Activated CD8-positive, alpha-beta memory T cell treated with anti-CD3 and anti-CD28 coated beads for 24 hours (primary cell): ENCODE results near the gene MVD.

ENCODE experiments used
- DNase-seq: peaks from one replicate; pipeline ENCODE4 v3.0.0-alpha.2; 2020

The MVD gene

GRCh38 chr16:88662843-88663606 is at the start of gene MVD:
MVD (minus strand) TSS chr16:88663091; CDS start chr16:88663080, 11 bp downstream.
- peak; percentile 94 for DNase-seq

GRCh38 chr16:88712362-88712979 is 49.6 kb upstream of the MVD start:
- no peak for DNase-seq

GRCh38 chr16:88711750-88712340 is 49.0 kb upstream of the MVD start:
- DNase-seq: no peak

- no peak for DNase-seq
Observed at GRCh38 chr16:88710556-88710955, 47.7 kb upstream of the MVD start.

- no peak for DNase-seq
Observed at GRCh38 chr16:88706965-88707826, 44.3 kb upstream of the MVD start.

- DNase-seq: peak; percentile 96
Observed at GRCh38 chr16:88706229-88706964, 43.5 kb upstream of the MVD start, which contains the start of the genes CTU2 and RNF166. CTU2 (plus strand) TSS chr16:88706503; CDS start chr16:88706531, 28 bp downstream. RNF166 (minus strand) TSS chr16:88706408; CDS start chr16:88706325, 83 bp downstream.

GRCh38 chr16:88705801-88706228 is 42.9 kb upstream of the MVD start:
- DNase-seq: peak; percentile 71

GRCh38 chr16:88705076-88705684 is 42.3 kb upstream of the MVD start:
- peak; percentile 71 for DNase-seq

- peak; percentile 88 for DNase-seq
Observed at GRCh38 chr16:88703486-88704309, 40.8 kb upstream of the MVD start.

- DNase-seq: peak; percentile 75
Observed at GRCh38 chr16:88702371-88703210, 39.7 kb upstream of the MVD start.

GRCh38 chr16:88701581-88702370 is 38.9 kb upstream of the MVD start:
- DNase-seq: peak; percentile 76

GRCh38 chr16:88700636-88701482 is 38.0 kb upstream of the MVD start:
- DNase-seq: peak; percentile 97

GRCh38 chr16:88700322-88700635 is 37.4 kb upstream of the MVD start:
- no peak for DNase-seq

GRCh38 chr16:88699180-88699579 is 36.3 kb upstream of the MVD start:
- no peak for DNase-seq

- no peak for DNase-seq
Observed at GRCh38 chr16:88698646-88699045, 35.8 kb upstream of the MVD start.

GRCh38 chr16:88697831-88698615 is 35.1 kb upstream of the MVD start:
- peak; percentile 75 for DNase-seq
